Naive thymus-derived CD4-positive, alpha-beta T cell (primary cell): Measurements from ENCODE around the gene LDLRAD4. TPM values are rescaled to one million over a fixed set of nuclear protein-coding genes. Genes with fewer than 3 reads are reported as not detected.

ENCODE experiments used
- ATAC-seq: fragments of 150-1000 bp; cut with Tn5 transposase; 2 replicates; pipeline ENCODE4 v1.10.0; 2021; ENCODE audit warnings: mild to moderate bottlenecking, moderate library complexity
- CTCF ChIA-PET: fragments of 350-600 bp; sonication (Branson Sonifier 250); formaldehyde crosslinking; loops from one replicate; lab custom pipeline; 2021; ENCODE audit warnings: antibody characterized with exemption; lab: Charles Lee
- POLR2A ChIA-PET: fragments of 350-600 bp; sonication (Branson Sonifier 250); formaldehyde crosslinking; loops from one replicate; lab custom pipeline; 2021; ENCODE audit warnings: antibody characterized with exemption, inconsistent platforms; lab: Charles Lee
- DNase-seq, 9 donors: peaks; one replicate each; pipeline versions ENCODE4 v3.0.0 to v3.0.0-alpha.2; 2020 to 2022; ENCODE audit warnings: mixed read lengths in 1 of 9
- H3K27ac ChIP-seq: one replicate; pipeline ENCODE4 v1.7.0; 2013; ENCODE audit warnings: mild to moderate bottlenecking, low read depth, low read length, moderate library complexity
- H3K27me3 ChIP-seq, 2 donors: one replicate each; pipeline ENCODE4 v1.7.0; 2013; ENCODE audit warnings: low read length in 2 of 2, mild to moderate bottlenecking in 2 of 2, moderate library complexity in 2 of 2; ENCODE audit not compliant: control insufficient read depth in 2 of 2, insufficient read depth in 2 of 2
- H3K36me3 ChIP-seq, 3 experiments: 1 replicate in 2 of 3; 2 replicates in 1 of 3; pipeline ENCODE4 v1.7.0; 2013; ENCODE audit warnings: low read length in 3 of 3, mild to moderate bottlenecking in 3 of 3, moderate library complexity in 1 of 3; ENCODE audit not compliant: insufficient read depth in 3 of 3, control insufficient read depth in 2 of 3
- H3K4me1 ChIP-seq, 2 donors: one replicate each; pipeline ENCODE4 v1.7.0; 2013; ENCODE audit warnings: low read length in 2 of 2, mild to moderate bottlenecking in 2 of 2, moderate library complexity in 1 of 2; ENCODE audit not compliant: control insufficient read depth in 2 of 2, insufficient read depth in 2 of 2
- H3K4me3 ChIP-seq: 2 replicates; pipeline ENCODE4 v1.7.0; 2013; ENCODE audit warnings: mild to moderate bottlenecking, low read length
- H3K9me3 ChIP-seq, 3 experiments: 1 replicate in 2 of 3; 2 replicates in 1 of 3; pipeline ENCODE4 v1.7.0; 2013; ENCODE audit warnings: low read length in 3 of 3; ENCODE audit not compliant: control insufficient read depth in 2 of 3
- H3K27ac Mint-ChIP-seq, 9 donors: one replicate each; pipeline ENCODE4 v1.8.0; 2020 to 2022; ENCODE audit warnings: mixed read lengths in 9 of 9, mild to moderate bottlenecking in 8 of 9, moderate library complexity in 5 of 9, inconsistent platforms in 2 of 9
- H3K27me3 Mint-ChIP-seq, 5 donors: one replicate each; pipeline ENCODE4 v1.8.0; 2021 to 2022; ENCODE audit warnings: mixed read lengths in 5 of 5, mild to moderate bottlenecking in 1 of 5
- H3K36me3 Mint-ChIP-seq, 5 donors: one replicate each; pipeline ENCODE4 v1.8.0; 2020 to 2022; ENCODE audit warnings: mixed read lengths in 5 of 5, mild to moderate bottlenecking in 3 of 5, inconsistent platforms in 1 of 5
- H3K4me1 Mint-ChIP-seq, 7 donors: one replicate each; pipeline ENCODE4 v1.8.0; 2020 to 2022; ENCODE audit warnings: mixed read lengths in 7 of 7, mild to moderate bottlenecking in 3 of 7, inconsistent platforms in 1 of 7
- H3K4me3 Mint-ChIP-seq, 10 donors: one replicate each; pipeline ENCODE4 v1.8.0; 2020 to 2022; ENCODE audit warnings: mild to moderate bottlenecking in 10 of 10, mixed read lengths in 10 of 10, moderate library complexity in 6 of 10, inconsistent platforms in 2 of 10
- H3K9me3 Mint-ChIP-seq, 11 donors: one replicate each; pipeline ENCODE4 v1.8.0; 2020 to 2022; ENCODE audit warnings: mixed read lengths in 11 of 11, mild to moderate bottlenecking in 4 of 11, inconsistent platforms in 1 of 11, moderate library complexity in 1 of 11
- intact Hi-C, 2 donors: fragments of 100-400 bp; cut with micrococcal nuclease; formaldehyde crosslinking; loops; one replicate each; pipeline ENCODE4 v1.15.1; 2023
- polyA plus RNA-seq, 2 donors: library from polyadenylated mRNA; unstranded; fragments of 300-500 nt; fragmentation: Illumina TruSeq; gene quantifications; one replicate each; pipeline ENCODE4 v1.2.3, GENCODE V29; 2021
- total RNA-seq, 6 experiments: library from RNA in 5 of 6; stranded (reverse) in 5 of 6; gene quantifications; 1 replicate in 5 of 6; 2 replicates in 1 of 6; pipeline ENCODE4 v1.2.3 and lab custom pipeline; 2021 to 2026

LDLRAD4 gene
- total and polyA plus RNA-seq, 7 experiments from 2014 or later = 13.0 to 84.3 (median 53.7) TPM

GRCh38 chr18:13598591-13598990 lies 380.0 kb downstream of the LDLRAD4 start:
- no peaks in the 10 kb centered on the region for H3K27me3 Mint-ChIP-seq
- Histone ChIP-seq H3K9me3 (peaks cover 6 to 32% (median 13%) of the 10 kb centered on the region in 3 experiments), H3K36me3 (no peaks in the 10 kb centered on the region), H3K27me3 (no peaks in the 10 kb centered on the region), H3K4me1 (no peaks in the 10 kb centered on the region), H3K27ac (no peak overlapping the region), H3K4me3 (no peak overlapping the region)
- ChIA-PET POLR2A (no interaction called here), CTCF (interaction anchor here (0.9 to 1.4 kb wide), 2 partner anchors 14 to 382 kb away, joined by 3 read pairs; no protein-coding TSS in a partner anchor)
- intact Hi-C loops = no loop called here
- H3K9me3 Mint-ChIP-seq = peaks cover 15 to 49% (median 36%) of the 10 kb centered on the region in 11 donors
- no peak for DNase-seq
- H3K4me1 Mint-ChIP-seq = peaks cover 0 to 12% (median 8%) of the 10 kb centered on the region in 7 donors
- H3K27ac Mint-ChIP-seq = no peak overlapping the region
- H3K4me3 Mint-ChIP-seq = no peak overlapping the region
- no peak for ATAC-seq
- peaks cover 19 to 63% (median 53%) of the 10 kb centered on the region in 5 donors for H3K36me3 Mint-ChIP-seq

GRCh38 chr18:13599031-13599430 lies 380.5 kb downstream of the LDLRAD4 start:
- Mint-ChIP-seq H3K4me3 (no peak overlapping the region), H3K9me3 (peaks cover 15 to 47% (median 35%) of the 10 kb centered on the region in 11 donors), H3K27ac (no peak overlapping the region), H3K27me3 (no peaks in the 10 kb centered on the region), H3K36me3 (peaks cover 19 to 59% (median 49%) of the 10 kb centered on the region in 5 donors), H3K4me1 (peaks cover 0 to 8% (median 6%) of the 10 kb centered on the region in 7 donors)
- Histone ChIP-seq H3K27ac (no peak overlapping the region), H3K27me3 (no peaks in the 10 kb centered on the region), H3K4me1 (no peaks in the 10 kb centered on the region), H3K4me3 (no peak overlapping the region), H3K36me3 (no peaks in the 10 kb centered on the region), H3K9me3 (peaks cover 6 to 32% (median 13%) of the 10 kb centered on the region in 3 experiments)
- CTCF ChIA-PET = interaction anchor here (0.9 to 1.4 kb wide), 2 partner anchors 14 to 383 kb away, joined by 3 read pairs; no protein-coding TSS in a partner anchor
- intact Hi-C loops = no loop called here
- POLR2A ChIA-PET = no interaction called here
- ATAC-seq (no peak), DNase-seq (no peak)

- H3K27ac Mint-ChIP-seq = no peak overlapping the region
- ATAC-seq (no peak), DNase-seq (no peak)
- peaks cover 0 to 11% (median 2%) of the 10 kb centered on the region in 11 donors for H3K9me3 Mint-ChIP-seq
- H3K4me3 Mint-ChIP-seq = no peak overlapping the region
- H3K27me3 Mint-ChIP-seq = no peaks in the 10 kb centered on the region
- Histone ChIP-seq H3K4me1 (peaks cover 0 to 3% of the 10 kb centered on the region in 2 donors), H3K36me3 (no peaks in the 10 kb centered on the region), H3K27me3 (no peaks in the 10 kb centered on the region), H3K9me3 (peaks cover 0 to under 1% (median 0%) of the 10 kb centered on the region in 3 experiments), H3K4me3 (no peak overlapping the region), H3K27ac (no peak overlapping the region)
- H3K36me3 Mint-ChIP-seq = peaks cover 0 to 24% (median 20%) of the 10 kb centered on the region in 5 donors
- CTCF ChIA-PET = interaction anchor here (0.8 kb wide), 1 partner anchor 658 kb away, joined by 4 read pairs; no protein-coding TSS in a partner anchor
- peaks cover 0 to 9% (median 7%) of the 10 kb centered on the region in 7 donors for H3K4me1 Mint-ChIP-seq
- intact Hi-C loops = no loop called here
- POLR2A ChIA-PET = interaction anchor here (1.1 kb wide), 1 partner anchor 10 kb away, joined by 3 read pairs; no protein-coding TSS in a partner anchor
Measured at GRCh38 chr18:13603304-13604019, 384.9 kb downstream of the LDLRAD4 start.

GRCh38 chr18:13604786-13605185 lies 386.2 kb downstream of the LDLRAD4 start:
- H3K9me3 Mint-ChIP-seq = peaks cover 0 to 5% (median 0%) of the 10 kb centered on the region in 11 donors
- DNase-seq (no peak), ATAC-seq (no peak)
- Histone ChIP-seq H3K27ac (no peak overlapping the region), H3K27me3 (no peaks in the 10 kb centered on the region), H3K4me3 (no peak overlapping the region), H3K4me1 (peaks cover 0 to 8% of the 10 kb centered on the region in 2 donors), H3K36me3 (no peaks in the 10 kb centered on the region), H3K9me3 (no peaks in the 10 kb centered on the region)
- CTCF ChIA-PET = no interaction called here
- intact Hi-C loops = no loop called here
- H3K27ac Mint-ChIP-seq = no peak overlapping the region
- no peak overlapping the region for H3K4me3 Mint-ChIP-seq
- H3K36me3 Mint-ChIP-seq = peaks cover 0 to 18% (median 14%) of the 10 kb centered on the region in 5 donors
- H3K4me1 Mint-ChIP-seq = peaks cover 7 to 22% (median 15%) of the 10 kb centered on the region in 7 donors
- POLR2A ChIA-PET = interaction anchor here (1.1 kb wide), 1 partner anchor 9 kb away, joined by 3 read pairs; no protein-coding TSS in a partner anchor
- no peaks in the 10 kb centered on the region for H3K27me3 Mint-ChIP-seq

- POLR2A ChIA-PET = no interaction called here
- peaks cover 0 to 18% (median 14%) of the 10 kb centered on the region in 5 donors for H3K36me3 Mint-ChIP-seq
- CTCF ChIA-PET = no interaction called here
- no peaks in the 10 kb centered on the region for H3K9me3 ChIP-seq
- H3K4me3 Mint-ChIP-seq = no peak overlapping the region
- H3K4me3 ChIP-seq = no peak overlapping the region
- no peaks in the 10 kb centered on the region for H3K27me3 ChIP-seq
- no peaks in the 10 kb centered on the region for H3K36me3 ChIP-seq
- DNase-seq (no peak), ATAC-seq (no peak)
- intact Hi-C loops = no loop called here
- H3K27ac ChIP-seq = no peak overlapping the region
- H3K9me3 Mint-ChIP-seq = peaks cover 0 to 5% (median 0%) of the 10 kb centered on the region in 11 donors
- no peaks in the 10 kb centered on the region for H3K27me3 Mint-ChIP-seq
- no peak overlapping the region for H3K27ac Mint-ChIP-seq
- H3K4me1 Mint-ChIP-seq = peaks cover 7 to 23% (median 15%) of the 10 kb centered on the region in 7 donors
- H3K4me1 ChIP-seq = peaks cover 0 to 8% of the 10 kb centered on the region in 2 donors
Measured at GRCh38 chr18:13605477-13605876, 386.9 kb downstream of the LDLRAD4 start.

GRCh38 chr18:13605901-13606300 lies 387.3 kb downstream of the LDLRAD4 start:
- Histone ChIP-seq H3K9me3 (no peaks in the 10 kb centered on the region), H3K27me3 (no peaks in the 10 kb centered on the region), H3K4me3 (no peak overlapping the region), H3K27ac (no peak overlapping the region), H3K36me3 (no peaks in the 10 kb centered on the region), H3K4me1 (peaks cover 0 to 8% of the 10 kb centered on the region in 2 donors)
- CTCF ChIA-PET = no interaction called here
- Mint-ChIP-seq H3K4me1 (peaks cover 9 to 26% (median 19%) of the 10 kb centered on the region in 7 donors), H3K9me3 (peaks cover 0 to 5% (median 0%) of the 10 kb centered on the region in 11 donors), H3K27ac (no peak overlapping the region), H3K27me3 (no peaks in the 10 kb centered on the region), H3K4me3 (no peak overlapping the region), H3K36me3 (peaks cover 0 to 17% (median 12%) of the 10 kb centered on the region in 5 donors)
- no peak for DNase-seq
- POLR2A ChIA-PET = no interaction called here
- intact Hi-C loops = no loop called here
- no peak for ATAC-seq
